ENCODE data around the gene MS4A14. TPM values are rescaled to one million over a fixed set of nuclear protein-coding genes. Genes with fewer than 3 reads are reported as not detected.
"Not testable (repeated sequence)": the region's sequence is repeated elsewhere in the genome, so short reads cannot be mapped to it uniquely, and the experiment has no call there.

The MS4A14 gene
- total RNA-seq, 1 experiment from 2014 or later = not detected

DNA sequence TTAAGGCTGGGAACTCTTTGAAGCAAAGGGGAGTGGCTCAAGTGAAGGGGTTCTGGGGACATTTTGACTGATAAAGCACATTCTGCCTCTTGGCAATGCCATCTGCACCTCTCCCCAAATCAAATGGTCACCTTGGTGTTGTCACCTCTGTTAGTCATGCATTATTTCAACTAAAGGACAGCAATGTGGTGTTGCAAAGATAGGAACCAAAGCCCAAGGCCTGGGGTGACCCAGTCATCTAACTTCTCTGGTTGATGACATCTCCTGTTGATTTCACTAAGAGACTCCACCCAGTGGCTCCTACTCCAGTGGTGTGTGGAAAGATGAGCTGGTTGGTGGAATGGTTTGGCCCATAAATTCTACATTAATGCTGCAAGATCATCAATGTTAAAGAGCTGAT, 51.6 kb downstream of the MS4A14 start:
- BruUV-seq (replicated peaks) = no TSS peak

DNA sequence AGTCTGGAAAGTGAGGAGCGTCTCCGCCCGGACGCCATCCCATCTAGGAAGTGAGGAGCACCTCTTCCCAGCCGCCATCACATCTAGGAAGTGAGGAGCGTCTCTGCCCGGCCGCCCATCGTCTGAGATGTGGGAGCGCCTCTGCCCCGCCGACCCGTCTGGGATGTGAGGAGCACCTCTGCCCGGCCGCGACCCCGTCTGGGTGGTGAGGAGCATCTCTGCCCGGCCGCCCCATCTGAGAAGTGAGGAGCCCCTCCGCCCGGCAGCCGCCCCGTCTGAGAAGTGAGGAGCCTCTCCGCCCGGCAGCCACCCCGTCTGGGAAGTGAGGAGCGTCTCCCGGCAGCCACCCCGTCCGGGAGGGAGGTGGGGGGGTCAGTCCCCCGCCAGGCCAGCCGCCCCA, 54.9 kb downstream of the MS4A14 start:
- H3K9me3 ChIP-seq (ENCODE audit: control insufficient read depth in 1 of 2, insufficient read depth in 1 of 2, low read depth in 1 of 2, low read length in 2 of 2); H3K79me2 ChIP-seq (ENCODE audit: insufficient read depth, low read length); H3K27me3 ChIP-seq (ENCODE audit: insufficient read depth, low read length); ATAC-seq; intact Hi-C loops (cut with micrococcal nuclease); BruUV-seq (replicated peaks); RAD21 ChIA-PET (ENCODE audit: low non-redundant PET in 1 of 2, low total read pairs in 2 of 2, uncharacterized antibody in 2 of 2, unreplicated experiment in 2 of 2); DNase-seq (ENCODE audit: low read depth, low spot score); H3K27ac ChIP-seq (ENCODE audit: low read depth, low read length); H2AFZ ChIP-seq (ENCODE audit: low read depth, low read length, poor library complexity, severe bottlenecking); H3K4me2 ChIP-seq (ENCODE audit: low read length); H3K9ac ChIP-seq (ENCODE audit: low read length); H3K9me2 ChIP-seq (ENCODE audit: insufficient read depth); H3K36me3 ChIP-seq (ENCODE audit: control insufficient read depth in 1 of 2, insufficient read depth in 2 of 2, low read length in 2 of 2); H3K4me1 ChIP-seq (ENCODE audit: control insufficient read depth in 1 of 2, insufficient read depth in 2 of 2, low read length in 2 of 2); POLR2A ChIA-PET; H3K4me3 ChIP-seq (replicated peaks in 1 of 2; ENCODE audit: low read depth in 1 of 2, low read length in 2 of 2); H4K20me1 ChIP-seq (ENCODE audit: insufficient read depth); CTCF ChIA-PET: not testable (repeated sequence)

More for the DNA sequence above, 51.6 kb downstream of the MS4A14 start:
- H3K27ac ChIP-seq (ENCODE audit: low read depth, low read length) = no peak overlapping the region
- CTCF ChIA-PET = no interaction called here
- intact Hi-C loops (cut with micrococcal nuclease) = no loop called here
- TF ChIP-seq, protein P1, sequence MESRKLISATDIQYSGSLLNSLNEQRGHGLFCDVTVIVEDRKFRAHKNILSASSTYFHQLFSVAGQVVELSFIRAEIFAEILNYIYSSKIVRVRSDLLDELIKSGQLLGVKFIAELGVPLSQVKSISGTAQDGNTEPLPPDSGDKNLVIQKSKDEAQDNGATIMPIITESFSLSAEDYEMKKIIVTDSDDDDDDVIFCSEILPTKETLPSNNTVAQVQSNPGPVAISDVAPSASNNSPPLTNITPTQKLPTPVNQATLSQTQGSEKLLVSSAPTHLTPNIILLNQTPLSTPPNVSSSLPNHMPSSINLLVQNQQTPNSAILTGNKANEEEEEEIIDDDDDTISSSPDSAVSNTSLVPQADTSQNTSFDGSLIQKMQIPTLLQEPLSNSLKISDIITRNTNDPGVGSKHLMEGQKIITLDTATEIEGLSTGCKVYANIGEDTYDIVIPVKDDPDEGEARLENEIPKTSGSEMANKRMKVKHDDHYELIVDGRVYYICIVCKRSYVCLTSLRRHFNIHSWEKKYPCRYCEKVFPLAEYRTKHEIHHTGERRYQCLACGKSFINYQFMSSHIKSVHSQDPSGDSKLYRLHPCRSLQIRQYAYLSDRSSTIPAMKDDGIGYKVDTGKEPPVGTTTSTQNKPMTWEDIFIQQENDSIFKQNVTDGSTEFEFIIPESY (IDR thresholded peaks at IDR 0.05; ENCODE audit: extremely low read depth, insufficient replicate concordance, low read length) = no peak
- TF ChIP-seq, protein P2, sequence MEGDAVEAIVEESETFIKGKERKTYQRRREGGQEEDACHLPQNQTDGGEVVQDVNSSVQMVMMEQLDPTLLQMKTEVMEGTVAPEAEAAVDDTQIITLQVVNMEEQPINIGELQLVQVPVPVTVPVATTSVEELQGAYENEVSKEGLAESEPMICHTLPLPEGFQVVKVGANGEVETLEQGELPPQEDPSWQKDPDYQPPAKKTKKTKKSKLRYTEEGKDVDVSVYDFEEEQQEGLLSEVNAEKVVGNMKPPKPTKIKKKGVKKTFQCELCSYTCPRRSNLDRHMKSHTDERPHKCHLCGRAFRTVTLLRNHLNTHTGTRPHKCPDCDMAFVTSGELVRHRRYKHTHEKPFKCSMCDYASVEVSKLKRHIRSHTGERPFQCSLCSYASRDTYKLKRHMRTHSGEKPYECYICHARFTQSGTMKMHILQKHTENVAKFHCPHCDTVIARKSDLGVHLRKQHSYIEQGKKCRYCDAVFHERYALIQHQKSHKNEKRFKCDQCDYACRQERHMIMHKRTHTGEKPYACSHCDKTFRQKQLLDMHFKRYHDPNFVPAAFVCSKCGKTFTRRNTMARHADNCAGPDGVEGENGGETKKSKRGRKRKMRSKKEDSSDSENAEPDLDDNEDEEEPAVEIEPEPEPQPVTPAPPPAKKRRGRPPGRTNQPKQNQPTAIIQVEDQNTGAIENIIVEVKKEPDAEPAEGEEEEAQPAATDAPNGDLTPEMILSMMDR (IDR thresholded peaks at IDR 0.05 in 2 of 3, conservative IDR thresholded peaks at IDR 0.05 in 1 of 3; ENCODE audit: borderline replicate concordance in 1 of 3, insufficient read depth in 1 of 3, low read depth in 2 of 3, low read length in 2 of 3) = no peak
- TF ChIP-seq JUND (IDR thresholded peaks at IDR 0.05) = no peak
- TF ChIP-seq SP1 (IDR thresholded peaks at IDR 0.05; ENCODE audit: low read depth) = no peak
- TF ChIP-seq YY1 (IDR thresholded peaks at IDR 0.05; ENCODE audit: extremely low read depth, insufficient replicate concordance, low read depth, low read length) = no peak
- no peak for TF ChIP-seq SRF (IDR thresholded peaks at IDR 0.05; ENCODE audit: low read depth)
- no peak for TF ChIP-seq POLR2AphosphoS5 (IDR thresholded peaks at IDR 0.05; ENCODE audit: low read depth, low read length)
- TF ChIP-seq EGR1 (IDR thresholded peaks at IDR 0.05; ENCODE audit: low read depth) = no peak
- no peak for TF ChIP-seq FOSL1 (IDR thresholded peaks at IDR 0.05; ENCODE audit: low read depth)
- TF ChIP-seq CEBPB (IDR thresholded peaks at IDR 0.05; ENCODE audit: low read depth) = no peak
- no peaks in the 10 kb centered on the region for H3K4me1 ChIP-seq (ENCODE audit: control insufficient read depth in 1 of 2, insufficient read depth in 2 of 2, low read length in 2 of 2)
- POLR2A ChIA-PET = no interaction called here
- ATAC-seq (no peak), DNase-seq (ENCODE audit: low read depth, low spot score) (no peak)
- no peak overlapping the region for H3K9ac ChIP-seq (ENCODE audit: low read length)
- H4K20me1 ChIP-seq (ENCODE audit: insufficient read depth) = no peaks in the 10 kb centered on the region
- no peaks in the 10 kb centered on the region for H3K36me3 ChIP-seq (ENCODE audit: control insufficient read depth in 1 of 2, insufficient read depth in 2 of 2, low read length in 2 of 2)
- no peaks in the 10 kb centered on the region for H3K9me3 ChIP-seq (ENCODE audit: control insufficient read depth in 1 of 2, insufficient read depth in 1 of 2, low read depth in 1 of 2, low read length in 2 of 2)
- no peaks in the 10 kb centered on the region for H3K9me2 ChIP-seq (ENCODE audit: insufficient read depth)
- no peaks in the 10 kb centered on the region for H3K79me2 ChIP-seq (ENCODE audit: insufficient read depth, low read length)
- RAD21 ChIA-PET (ENCODE audit: low non-redundant PET in 1 of 2, low total read pairs in 2 of 2, uncharacterized antibody in 2 of 2, unreplicated experiment in 2 of 2) = no interaction called here
- H2AFZ ChIP-seq (ENCODE audit: low read depth, low read length, poor library complexity, severe bottlenecking) = no peak overlapping the region
- H3K4me2 ChIP-seq (ENCODE audit: low read length) = no peak overlapping the region
- no peak overlapping the region for H3K4me3 ChIP-seq (replicated peaks in 1 of 2; ENCODE audit: low read depth in 1 of 2, low read length in 2 of 2)
- H3K27me3 ChIP-seq (ENCODE audit: insufficient read depth, low read length) = no peaks in the 10 kb centered on the region
